ENCODE results near the gene PARP1. TPM values are rescaled to one million over a fixed set of nuclear protein-coding genes. Genes with fewer than 3 reads are reported as not detected.
A peak's percentile ranks its signal among the peaks of the same experiment; 100 is the strongest.
"Not testable (repeated sequence)": the region's sequence is repeated elsewhere in the genome, so short reads cannot be mapped to it uniquely, and the experiment has no call there.

PARP1 gene
- total and polyA plus RNA-seq, 3 experiments from 2014 or later = 137 to 234 (median 224) TPM

DNA sequence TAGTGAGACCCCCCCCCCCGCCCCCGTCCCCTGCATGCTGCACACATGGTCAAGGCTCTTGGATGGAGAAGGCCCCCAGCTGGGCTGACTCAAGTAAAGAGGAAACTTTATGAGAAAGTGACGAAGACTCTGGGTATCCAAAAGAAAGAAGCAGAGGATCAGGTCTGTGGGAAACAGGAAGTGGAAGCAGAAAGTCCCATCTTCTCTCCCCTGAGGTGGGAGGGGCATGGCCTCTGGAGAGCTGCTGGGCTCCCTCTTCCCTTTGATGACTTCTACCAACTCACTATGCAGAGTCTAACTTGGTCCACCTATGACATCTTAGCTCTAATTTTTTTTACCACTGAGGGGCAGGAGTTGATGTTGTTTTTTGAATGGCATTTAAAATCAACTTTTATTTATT, 56.2 kb downstream of the PARP1 start:
- H3K27me3 Mint-ChIP-seq = no peaks in the 10 kb centered on the region
- no peaks in the 10 kb centered on the region for H3K4me1 Mint-ChIP-seq
- POLR2A ChIA-PET = no interaction called here
- H3K27ac Mint-ChIP-seq = no peak overlapping the region
- H3K4me3 ChIP-seq (ENCODE audit: low read length) = no peak overlapping the region
- no peaks in the 10 kb centered on the region for H3K36me3 ChIP-seq (ENCODE audit: insufficient read depth, low read length)
- no peak for DNase-seq
- CTCF ChIA-PET = no interaction called here
- H3K9me3 ChIP-seq (ENCODE audit: low read length) = no peaks in the 10 kb centered on the region
- no peaks in the 10 kb centered on the region for H3K27me3 ChIP-seq (ENCODE audit: insufficient read depth, low read length, poor library complexity, severe bottlenecking)
- no peak overlapping the region for H3K4me3 Mint-ChIP-seq
- peaks cover 0 to 12% (median 0%) of the 10 kb centered on the region in 3 donors for H3K36me3 Mint-ChIP-seq
- no peaks in the 10 kb centered on the region for H3K4me1 ChIP-seq (ENCODE audit: insufficient read depth, low read length)
- no peaks in the 10 kb centered on the region for H3K9me3 Mint-ChIP-seq
- H3K27ac ChIP-seq (ENCODE audit: low read depth, low read length) = no peak overlapping the region

DNA sequence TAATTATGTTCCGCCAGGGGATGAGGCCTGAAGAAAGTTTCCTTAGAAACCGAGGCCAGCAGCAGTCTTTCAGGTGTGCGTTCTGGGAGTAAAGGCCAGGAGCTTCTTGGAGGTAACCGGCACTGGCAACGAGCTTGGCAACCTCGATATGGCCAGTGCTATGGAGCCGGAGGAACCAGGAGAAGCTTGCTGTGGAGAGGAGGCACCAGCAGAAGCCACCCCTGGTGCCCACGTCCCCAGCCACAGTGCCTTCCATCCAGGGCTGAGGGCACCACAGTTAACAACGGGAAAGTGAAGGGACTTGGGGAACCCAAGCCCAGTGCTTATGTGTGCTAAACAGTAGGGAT, 57.4 kb downstream of the PARP1 start:
- Mint-ChIP-seq H3K27me3 (no peaks in the 10 kb centered on the region), H3K4me1 (no peaks in the 10 kb centered on the region), H3K27ac (no peak overlapping the region), H3K4me3 (no peak overlapping the region), H3K36me3 (peaks cover 0 to 3% (median 0%) of the 10 kb centered on the region in 3 donors), H3K9me3 (no peaks in the 10 kb centered on the region)
- no peak for DNase-seq
- no peaks in the 10 kb centered on the region for H3K36me3 ChIP-seq (ENCODE audit: insufficient read depth, low read length)
- CTCF ChIA-PET = no interaction called here
- H3K9me3 ChIP-seq (ENCODE audit: low read length) = no peaks in the 10 kb centered on the region
- H3K4me1 ChIP-seq (ENCODE audit: insufficient read depth, low read length) = no peaks in the 10 kb centered on the region
- POLR2A ChIA-PET = interaction anchor here (0.6 kb wide), 1 partner anchor 1744 kb away, joined by 3 read pairs; no protein-coding TSS in a partner anchor
- no peaks in the 10 kb centered on the region for H3K27me3 ChIP-seq (ENCODE audit: insufficient read depth, low read length, poor library complexity, severe bottlenecking)
- H3K4me3 ChIP-seq (ENCODE audit: low read length) = no peak overlapping the region
- no peak overlapping the region for H3K27ac ChIP-seq (ENCODE audit: low read depth, low read length)

DNA sequence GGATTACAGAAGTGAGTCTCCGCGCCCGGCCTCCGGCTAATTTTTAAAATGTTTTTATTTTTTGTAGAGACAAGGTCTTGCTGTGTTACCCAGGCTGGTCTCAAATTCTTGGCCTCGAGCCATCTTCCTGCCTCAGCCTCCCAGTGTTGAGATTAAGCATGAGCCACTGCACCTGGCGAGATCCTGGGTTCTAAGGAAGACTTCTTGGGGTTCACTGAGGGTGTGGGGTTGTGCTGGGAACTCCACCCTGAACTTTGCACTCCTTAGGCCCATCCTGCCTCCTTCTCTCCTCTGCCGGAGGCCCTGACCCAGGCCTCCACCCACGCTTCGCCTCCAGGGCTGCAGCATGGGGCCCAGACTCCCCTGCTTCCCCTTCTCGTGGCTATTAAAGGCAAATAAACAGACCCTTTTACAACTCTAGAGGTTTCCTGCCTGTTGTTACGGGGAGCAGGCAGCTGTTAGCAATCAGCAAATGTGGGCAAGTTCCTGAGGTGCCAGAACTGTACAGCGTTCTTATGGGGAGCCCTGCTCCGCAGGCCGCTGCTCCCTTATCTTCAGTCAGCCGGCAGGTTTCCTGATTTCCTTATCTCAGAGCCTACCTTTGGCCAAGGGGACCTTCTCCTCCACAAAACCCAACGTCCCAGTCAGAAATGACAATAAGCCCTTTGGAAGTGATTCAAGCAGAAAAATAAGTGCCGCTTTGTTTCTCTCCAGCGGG, 57.9 kb downstream of the PARP1 start:
- H3K27ac ChIP-seq (ENCODE audit: low read depth, low read length) = no peak overlapping the region
- DNase-seq = no peak
- no peaks in the 10 kb centered on the region for H3K9me3 ChIP-seq (ENCODE audit: low read length)
- no peak overlapping the region for H3K4me3 ChIP-seq (ENCODE audit: low read length)
- H3K4me1 Mint-ChIP-seq = no peaks in the 10 kb centered on the region
- H3K27ac Mint-ChIP-seq = no peak overlapping the region
- H3K27me3 ChIP-seq (ENCODE audit: insufficient read depth, low read length, poor library complexity, severe bottlenecking) = no peaks in the 10 kb centered on the region
- POLR2A ChIA-PET = interaction anchor here (0.6 kb wide), 1 partner anchor 1744 kb away, joined by 3 read pairs; no protein-coding TSS in a partner anchor
- H3K4me1 ChIP-seq (ENCODE audit: insufficient read depth, low read length) = no peaks in the 10 kb centered on the region
- H3K9me3 Mint-ChIP-seq = no peaks in the 10 kb centered on the region
- CTCF ChIA-PET = no interaction called here
- no peaks in the 10 kb centered on the region for H3K36me3 Mint-ChIP-seq
- no peaks in the 10 kb centered on the region for H3K27me3 Mint-ChIP-seq
- H3K36me3 ChIP-seq (ENCODE audit: insufficient read depth, low read length) = no peaks in the 10 kb centered on the region
- no peak overlapping the region for H3K4me3 Mint-ChIP-seq

DNA sequence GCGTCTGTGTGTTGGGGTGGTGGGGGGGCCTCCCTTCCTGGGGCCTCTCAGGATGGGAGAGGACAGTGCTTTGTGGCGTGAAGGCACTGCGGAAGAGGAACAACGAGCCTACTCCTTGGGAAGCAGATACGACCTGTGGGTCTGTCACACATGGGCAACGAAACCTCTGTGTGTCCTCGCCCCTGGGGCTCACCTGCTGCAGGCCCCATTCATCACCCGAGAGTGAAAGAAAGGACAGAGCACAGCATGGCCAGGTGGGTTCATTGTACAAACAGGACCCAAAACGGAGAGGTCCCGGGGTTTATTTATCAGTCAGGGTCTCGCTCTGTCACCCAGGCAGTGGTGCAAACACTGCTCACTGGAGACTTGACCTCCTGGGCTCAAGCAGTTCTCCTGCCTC, 58.8 kb downstream of the PARP1 start:
- H3K9me3 Mint-ChIP-seq = no peaks in the 10 kb centered on the region
- CTCF ChIA-PET = no interaction called here

DNA sequence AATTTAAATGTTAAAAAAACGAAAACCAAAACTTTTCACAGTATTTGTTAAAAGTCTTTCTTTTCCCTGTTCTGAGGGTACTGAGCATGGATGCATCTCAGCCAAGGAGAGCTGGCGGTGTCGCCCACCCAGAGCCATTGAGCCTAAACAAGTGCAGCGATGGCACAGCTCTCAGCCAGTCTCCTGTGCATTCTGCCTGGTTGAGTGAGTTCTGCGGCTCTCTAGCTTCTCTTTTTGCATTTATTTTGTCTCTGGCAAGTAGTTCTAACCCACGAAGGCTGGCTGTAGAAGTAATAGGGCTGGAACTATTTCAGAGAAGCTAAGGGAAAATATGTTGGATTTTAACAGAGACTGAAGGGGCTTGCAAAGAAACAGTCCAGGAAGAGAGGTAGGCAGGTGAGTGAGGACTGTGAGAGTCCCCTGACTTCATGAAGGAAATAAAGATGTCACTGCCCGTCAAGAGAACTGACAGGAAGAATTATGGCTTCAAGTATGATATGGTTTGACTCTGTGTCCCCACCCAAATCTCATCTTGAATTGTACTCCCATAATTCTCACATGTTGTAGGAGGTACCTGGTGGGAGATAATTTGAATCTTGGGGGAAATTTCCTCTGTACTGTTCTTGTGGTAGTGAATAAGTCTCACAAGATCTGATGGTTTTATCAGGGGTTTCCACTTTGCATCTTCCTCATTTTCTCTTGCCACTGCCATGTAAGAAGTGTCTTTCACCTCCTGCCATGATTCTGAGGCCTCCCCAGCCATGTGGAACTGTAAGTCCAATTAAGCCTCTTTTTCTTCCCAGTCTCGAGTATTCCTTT, 63.2 kb downstream of the PARP1 start:
- Mint-ChIP-seq H3K27me3 (peaks cover 12 to 21% of the 10 kb centered on the region in 2 donors), H3K27ac (peak overlapping the region in 1 of 8 donors; percentile 69), H3K9me3 (peaks cover 2 to 9% (median 5%) of the 10 kb centered on the region in 5 donors), H3K4me3 (no peak overlapping the region), H3K36me3 (peaks cover 0 to 13% (median 0%) of the 10 kb centered on the region in 3 donors), H3K4me1 (no peaks in the 10 kb centered on the region)
- CTCF ChIA-PET = no interaction called here
- Histone ChIP-seq H3K27me3 (ENCODE audit: insufficient read depth, low read length, poor library complexity, severe bottlenecking) (no peaks in the 10 kb centered on the region), H3K9me3 (ENCODE audit: low read length) (no peaks in the 10 kb centered on the region), H3K36me3 (ENCODE audit: insufficient read depth, low read length) (no peaks in the 10 kb centered on the region), H3K4me1 (ENCODE audit: insufficient read depth, low read length) (no peaks in the 10 kb centered on the region), H3K4me3 (ENCODE audit: low read length) (no peak overlapping the region), H3K27ac (ENCODE audit: low read depth, low read length) (no peak overlapping the region)
- DNase-seq = no peak
- POLR2A ChIA-PET = no interaction called here

More for the DNA sequence above, 58.8 kb downstream of the PARP1 start:
- Histone ChIP-seq H3K4me1 (ENCODE audit: insufficient read depth, low read length) (no peaks in the 10 kb centered on the region), H3K4me3 (ENCODE audit: low read length) (no peak overlapping the region), H3K27ac (ENCODE audit: low read depth, low read length) (no peak overlapping the region), H3K36me3 (ENCODE audit: insufficient read depth, low read length) (no peaks in the 10 kb centered on the region), H3K27me3 (ENCODE audit: insufficient read depth, low read length, poor library complexity, severe bottlenecking) (no peaks in the 10 kb centered on the region), H3K9me3 (ENCODE audit: low read length) (no peaks in the 10 kb centered on the region)
- Mint-ChIP-seq H3K4me1 (no peaks in the 10 kb centered on the region), H3K36me3 (no peaks in the 10 kb centered on the region), H3K4me3 (no peak overlapping the region), H3K27me3 (no peaks in the 10 kb centered on the region), H3K27ac (no peak overlapping the region)
- DNase-seq = no peak
- POLR2A ChIA-PET = no interaction called here

DNA sequence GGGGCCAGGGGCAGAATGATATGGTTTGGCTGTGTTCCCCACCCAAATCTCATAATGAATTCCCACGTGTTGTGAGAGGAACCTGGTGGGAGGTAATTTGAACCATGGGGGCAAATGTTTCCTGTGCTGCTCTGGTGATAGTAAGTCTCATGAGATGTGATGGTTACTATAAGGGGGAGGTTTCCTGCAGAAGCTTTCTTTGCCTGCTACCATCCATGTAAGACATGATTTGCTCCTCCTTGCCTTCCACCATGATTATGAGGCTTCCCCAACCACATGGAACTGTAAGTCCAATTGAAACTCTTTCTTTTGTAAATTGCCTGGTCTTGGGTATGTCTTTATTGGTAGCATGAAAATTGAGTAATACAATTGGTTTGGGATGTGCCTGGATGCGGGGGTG, 65.2 kb downstream of the PARP1 start:
- Mint-ChIP-seq H3K36me3 (peaks cover 0 to 13% (median 0%) of the 10 kb centered on the region in 3 donors), H3K27ac (no peak overlapping the region), H3K4me1 (no peaks in the 10 kb centered on the region), H3K4me3 (no peak overlapping the region), H3K27me3 (peaks cover 12 to 21% of the 10 kb centered on the region in 2 donors), H3K9me3 (peaks cover 2 to 9% (median 5%) of the 10 kb centered on the region in 5 donors)
- Histone ChIP-seq H3K27ac (ENCODE audit: low read depth, low read length) (no peak overlapping the region), H3K9me3 (ENCODE audit: low read length) (no peaks in the 10 kb centered on the region), H3K4me1 (ENCODE audit: insufficient read depth, low read length) (no peaks in the 10 kb centered on the region), H3K4me3 (ENCODE audit: low read length) (no peak overlapping the region), H3K27me3 (ENCODE audit: insufficient read depth, low read length, poor library complexity, severe bottlenecking) (no peaks in the 10 kb centered on the region), H3K36me3 (ENCODE audit: insufficient read depth, low read length) (no peaks in the 10 kb centered on the region)
- ChIA-PET POLR2A (no interaction called here), CTCF (interaction anchor here (1.6 kb wide), 1 partner anchor 10 kb away, joined by 5 read pairs; no protein-coding TSS in a partner anchor)
- DNase-seq = no peak

DNA sequence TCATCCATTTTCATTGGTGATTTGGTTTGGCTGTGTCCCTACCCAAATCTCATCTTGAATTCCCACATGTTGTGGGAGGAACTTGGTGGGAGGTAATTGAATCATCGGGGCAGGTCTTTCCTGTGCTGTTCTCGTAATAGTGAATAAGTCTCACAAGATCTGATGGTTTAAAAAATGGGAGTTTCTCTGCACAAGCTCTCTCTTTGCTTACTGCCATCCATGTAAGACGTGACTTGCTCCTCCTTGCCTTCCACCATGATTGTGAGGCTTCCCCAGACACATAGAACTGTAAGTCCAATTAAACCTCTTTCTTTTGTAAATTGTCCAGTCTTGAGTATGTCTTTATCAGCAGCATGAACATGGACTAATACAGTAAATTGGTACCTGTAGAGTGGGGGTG, 67.8 kb downstream of the PARP1 start:
- H3K9me3 ChIP-seq (ENCODE audit: low read length); H3K9me3 Mint-ChIP-seq; H3K4me1 Mint-ChIP-seq; H3K4me3 ChIP-seq (ENCODE audit: low read length); H3K4me1 ChIP-seq (ENCODE audit: insufficient read depth, low read length); POLR2A ChIA-PET; H3K27me3 ChIP-seq (ENCODE audit: insufficient read depth, low read length, poor library complexity, severe bottlenecking); CTCF ChIA-PET; H3K4me3 Mint-ChIP-seq; H3K27ac ChIP-seq (ENCODE audit: low read depth, low read length); H3K36me3 ChIP-seq (ENCODE audit: insufficient read depth, low read length); DNase-seq; H3K27ac Mint-ChIP-seq: not testable (repeated sequence)
- Mint-ChIP-seq H3K27me3 (peaks cover 12 to 21% of the 10 kb centered on the region in 2 donors), H3K36me3 (peaks cover 0 to 13% (median 0%) of the 10 kb centered on the region in 3 donors)

DNA sequence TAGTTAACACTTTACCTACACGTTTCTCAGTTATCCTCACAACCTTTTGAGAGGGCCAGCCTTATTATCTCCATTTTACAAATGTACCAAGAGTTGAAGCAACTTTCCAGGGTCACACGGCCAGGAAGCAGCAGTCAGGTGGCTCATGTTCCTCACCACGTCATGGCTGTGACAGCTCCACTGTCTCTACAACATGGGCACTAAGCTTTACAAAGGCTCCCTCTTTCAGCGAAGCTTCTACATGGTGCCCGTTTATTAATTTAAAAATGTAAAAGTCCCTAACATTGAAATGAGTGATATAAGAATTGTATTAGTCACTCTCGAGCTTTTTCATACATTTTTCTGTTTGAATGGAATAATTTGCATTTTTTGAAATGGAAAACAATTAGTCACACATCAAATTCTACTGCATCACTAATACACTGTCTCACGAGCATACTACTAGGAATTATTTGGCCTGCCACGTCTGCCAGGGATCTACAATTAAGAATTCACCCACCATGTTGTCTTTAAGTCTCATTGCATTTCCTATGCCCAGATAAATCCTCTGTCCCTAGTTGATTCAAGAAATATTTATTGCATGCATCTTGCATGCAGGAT, 70.5 kb downstream of the PARP1 start:
- H3K36me3 Mint-ChIP-seq = peaks cover 0 to 9% (median 0%) of the 10 kb centered on the region in 3 donors
- Histone ChIP-seq H3K4me3 (ENCODE audit: low read length) (no peak overlapping the region), H3K4me1 (ENCODE audit: insufficient read depth, low read length) (no peaks in the 10 kb centered on the region), H3K27me3 (ENCODE audit: insufficient read depth, low read length, poor library complexity, severe bottlenecking) (no peaks in the 10 kb centered on the region), H3K36me3 (ENCODE audit: insufficient read depth, low read length) (no peaks in the 10 kb centered on the region), H3K27ac (ENCODE audit: low read depth, low read length) (no peak overlapping the region), H3K9me3 (ENCODE audit: low read length) (no peaks in the 10 kb centered on the region)
- no peak for DNase-seq
- ChIA-PET CTCF (no interaction called here), POLR2A (no interaction called here)
- no peak overlapping the region for H3K4me3 Mint-ChIP-seq
- peaks cover 12 to 21% of the 10 kb centered on the region in 2 donors for H3K27me3 Mint-ChIP-seq
- H3K9me3 Mint-ChIP-seq = peaks cover 2 to 7% (median 5%) of the 10 kb centered on the region in 5 donors
- peaks cover 5 to 11% (median 7%) of the 10 kb centered on the region in 3 donors for H3K4me1 Mint-ChIP-seq
- H3K27ac Mint-ChIP-seq = peak overlapping the region in 1 of 8 donors; percentile 51

All from CD8-positive, alpha-beta memory T cell (primary cell).